Renal cortical epithelial cell (primary cell): Measurements from ENCODE around the gene TBC1D17. TPM values are rescaled to one million over a fixed set of nuclear protein-coding genes. Genes with fewer than 3 reads are reported as not detected.

Source experiments
- DNase-seq: peaks from one replicate; pipeline ENCODE4 v3.0.0-alpha.2; 2011; ENCODE audit warnings: low read depth
- total RNA-seq: library from RNA; depleted of rRNA; stranded (reverse); fragments of >200 nt; gene quantifications from 2 replicates; pipeline ENCODE4 v1.2.3, GENCODE V29; 2014

The TBC1D17 gene
- total RNA-seq: 12.1 and 13.7 TPM in 2 replicates

DNA sequence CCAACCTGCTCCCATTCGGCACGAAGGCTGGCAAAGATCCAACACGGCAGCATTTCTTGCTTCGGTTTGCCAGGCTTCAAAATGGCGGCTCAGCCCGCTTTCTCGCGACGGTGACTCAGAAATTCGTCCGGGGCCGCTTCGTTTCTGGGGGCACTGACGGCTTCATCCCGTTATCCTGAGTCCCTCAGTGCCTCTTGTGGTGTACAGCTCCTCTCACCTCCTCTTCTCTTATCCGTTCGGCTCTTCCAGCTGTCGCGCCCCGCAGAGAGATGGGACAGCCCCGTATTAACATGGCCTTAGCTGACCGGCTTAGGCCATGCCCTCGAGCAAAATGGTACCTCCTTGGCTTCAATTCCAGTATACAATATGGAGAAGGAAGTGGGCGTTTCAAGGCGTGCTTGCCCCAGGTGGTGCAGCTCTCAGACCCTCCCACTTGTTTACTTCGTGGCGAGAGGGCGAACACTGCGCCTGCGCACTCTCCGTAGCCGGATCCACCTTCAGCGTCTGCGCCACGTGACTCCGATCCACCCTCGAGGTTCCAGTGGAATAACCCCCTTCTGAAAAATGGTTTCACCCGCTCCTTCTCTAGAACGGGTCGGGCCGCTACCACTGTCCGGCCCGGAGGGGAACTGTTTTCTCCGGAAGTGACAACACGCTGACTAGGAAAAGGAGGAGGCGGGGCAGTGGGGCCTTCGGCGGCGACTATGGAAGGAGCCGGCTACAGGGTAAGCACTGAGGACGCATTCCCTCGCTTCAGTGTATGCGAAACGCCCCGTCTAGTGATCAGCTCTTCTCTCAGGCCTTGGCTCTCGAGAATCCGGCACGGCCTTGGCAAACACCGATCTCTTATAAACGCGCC, at the start of gene TBC1D17, which contains the start of gene AKT1S1:
TSS of gene TBC1D17 (plus strand) at position 683 of the 859 bp plus-strand sequence. CDS start at position 705, 22 bp downstream.
TSS of gene AKT1S1 (minus strand) at position 336 of the 859 bp plus-strand sequence. CDS start 4,060 bp downstream, outside the sequence.
- peak; percentile 99 for DNase-seq

DNA sequence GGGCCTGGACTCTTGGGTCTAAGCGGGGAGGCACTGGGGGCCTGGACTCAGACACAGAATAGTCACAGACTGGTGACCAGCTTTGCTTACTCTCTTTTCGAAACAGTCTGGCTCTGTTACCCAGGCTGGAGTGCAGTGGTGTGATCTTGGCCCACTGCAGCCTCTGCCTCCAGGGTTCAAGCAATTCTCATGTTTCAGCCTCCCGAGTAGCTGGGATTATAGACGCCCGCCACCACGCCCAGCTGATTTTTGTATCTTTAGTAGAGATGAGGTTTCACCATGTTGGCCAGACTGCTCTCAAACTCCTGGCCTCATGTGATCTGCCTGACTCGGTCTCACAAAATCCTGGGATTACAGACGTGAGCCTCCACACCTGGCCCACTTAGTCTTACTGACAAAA, 48.3 kb upstream of the TBC1D17 start:
- no peak for DNase-seq

- no peak for DNase-seq
Measured at GRCh38 chr19:49829721-49830120, 47.8 kb upstream of the TBC1D17 start.

DNA sequence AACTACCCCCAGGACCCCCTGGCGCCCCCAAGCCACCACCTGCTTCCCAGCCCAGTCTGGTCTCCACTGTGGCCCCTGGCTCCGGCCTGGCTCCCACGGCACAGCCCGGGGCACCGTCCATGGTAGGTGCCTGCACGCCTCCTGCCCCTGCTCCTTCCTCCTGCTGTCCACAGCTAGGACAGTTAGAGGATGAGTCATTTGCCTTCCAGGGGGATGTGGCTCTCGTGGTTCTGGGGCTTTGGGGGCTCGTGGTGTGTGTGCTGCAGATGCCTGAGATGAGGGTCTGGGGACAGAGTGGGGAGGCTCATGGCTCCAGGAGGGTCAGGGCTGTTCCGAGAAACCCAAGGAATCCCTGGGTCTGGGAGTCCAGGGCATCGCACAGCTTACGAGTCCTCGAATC, 46.7 kb upstream of the TBC1D17 start:
- no peak for DNase-seq

- no peak for DNase-seq
Measured at GRCh38 chr19:49831592-49831991, 45.9 kb upstream of the TBC1D17 start.

GRCh38 chr19:49832556-49832955, 44.9 kb upstream of the TBC1D17 start:
- no peak for DNase-seq

- DNase-seq: no peak
Measured at GRCh38 chr19:49833599-49833998, 43.9 kb upstream of the TBC1D17 start.

GRCh38 chr19:49835562-49835961, 41.9 kb upstream of the TBC1D17 start:
- no peak for DNase-seq

DNA sequence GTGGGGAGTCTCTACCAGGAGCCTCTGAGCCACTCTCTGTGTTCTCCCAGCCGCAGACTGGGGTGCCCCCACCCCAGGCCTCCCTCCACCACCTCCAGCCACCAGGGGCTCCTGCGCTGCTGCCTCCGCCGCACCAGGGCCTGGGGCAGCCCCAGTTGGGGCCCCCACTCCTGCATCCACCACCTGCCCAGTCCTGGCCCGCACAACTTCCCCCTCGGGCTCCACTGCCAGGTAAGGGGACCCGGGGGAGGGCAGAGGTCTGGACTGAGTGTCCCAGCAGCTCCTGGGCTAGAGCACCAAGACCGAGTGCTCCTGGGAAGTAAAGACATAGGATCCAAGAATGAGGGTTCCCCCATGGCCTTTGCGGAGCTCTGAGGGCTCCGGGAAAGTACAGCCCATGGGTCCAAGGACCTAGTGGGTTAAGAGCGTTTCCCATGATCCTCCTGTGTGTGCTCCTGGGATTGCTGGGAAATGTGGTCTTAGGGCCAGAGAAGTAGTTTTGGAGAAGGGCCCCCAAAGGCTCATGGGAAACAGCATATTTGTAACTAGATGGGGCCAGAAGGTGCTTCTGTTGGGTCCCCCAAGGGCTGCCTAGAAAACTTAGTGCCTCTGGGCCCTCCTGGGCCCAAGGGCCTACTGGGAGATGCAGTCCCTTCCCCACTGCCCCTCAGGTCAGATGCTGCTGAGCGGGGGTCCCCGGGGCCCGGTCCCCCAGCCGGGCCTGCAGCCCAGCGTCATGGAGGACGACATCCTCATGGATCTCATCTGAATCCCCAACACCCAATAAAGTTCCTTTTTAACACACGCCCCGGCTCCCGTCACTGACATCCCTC, 41.1 kb upstream of the TBC1D17 start:
- DNase-seq: no peak

DNA sequence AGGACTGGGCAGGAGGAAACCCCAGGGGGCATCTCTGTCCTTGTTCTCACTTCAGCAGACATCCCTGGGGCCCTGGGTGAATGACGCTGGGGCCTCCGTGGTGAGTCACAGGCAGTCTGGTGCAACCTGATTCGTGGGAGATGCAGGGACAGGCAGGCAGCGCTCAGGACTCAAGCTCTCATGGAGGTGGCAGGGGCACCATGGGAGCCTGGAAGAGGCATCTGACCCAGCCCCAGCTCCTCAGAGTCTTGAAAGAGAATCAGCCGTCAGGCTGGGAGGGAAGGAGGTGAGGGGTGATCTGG, 40.5 kb upstream of the TBC1D17 start:
- no peak for DNase-seq

DNA sequence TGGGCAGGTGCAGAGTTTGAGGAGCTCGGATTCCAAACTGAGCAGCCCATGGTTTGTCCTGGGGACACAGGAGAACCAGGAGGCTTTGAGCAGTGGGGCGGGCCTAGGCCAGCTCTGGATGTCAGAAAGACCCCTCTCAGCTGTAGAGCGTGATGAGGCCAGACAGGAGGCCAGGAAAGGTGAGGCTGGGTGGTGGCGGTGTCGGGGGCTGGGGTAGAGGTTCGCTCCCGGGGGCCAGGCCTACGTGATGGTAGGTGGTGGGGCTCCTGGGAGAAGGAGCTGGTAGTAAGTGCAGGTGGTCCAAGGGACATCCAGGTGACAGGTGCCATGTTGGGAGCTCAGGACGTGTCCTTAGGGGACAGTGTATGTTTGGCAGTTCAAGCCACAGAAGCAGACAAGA, 40.1 kb upstream of the TBC1D17 start:
- no peak for DNase-seq

GRCh38 chr19:49838885-49839588, 38.5 kb upstream of the TBC1D17 start:
- DNase-seq: no peak

DNA sequence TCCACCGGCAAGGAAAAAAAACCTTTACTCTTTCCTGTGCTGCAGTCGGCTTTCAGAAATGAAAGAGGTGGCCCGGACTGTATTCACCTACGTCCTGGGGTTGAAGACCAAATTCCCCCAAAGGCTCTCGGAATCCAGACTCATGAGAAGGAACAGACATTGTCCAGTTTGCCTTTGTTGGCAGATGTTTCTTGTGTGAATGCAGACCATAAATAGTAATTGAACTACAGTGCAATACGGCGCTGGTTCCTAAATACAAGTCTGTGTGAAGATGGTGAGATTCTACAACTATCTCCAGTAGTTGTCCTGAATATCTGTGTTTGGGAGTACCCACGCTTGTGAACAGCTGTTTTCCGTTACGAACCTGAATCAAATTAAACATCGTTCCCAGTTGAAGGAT, 37.8 kb upstream of the TBC1D17 start:
- no peak for DNase-seq

DNA sequence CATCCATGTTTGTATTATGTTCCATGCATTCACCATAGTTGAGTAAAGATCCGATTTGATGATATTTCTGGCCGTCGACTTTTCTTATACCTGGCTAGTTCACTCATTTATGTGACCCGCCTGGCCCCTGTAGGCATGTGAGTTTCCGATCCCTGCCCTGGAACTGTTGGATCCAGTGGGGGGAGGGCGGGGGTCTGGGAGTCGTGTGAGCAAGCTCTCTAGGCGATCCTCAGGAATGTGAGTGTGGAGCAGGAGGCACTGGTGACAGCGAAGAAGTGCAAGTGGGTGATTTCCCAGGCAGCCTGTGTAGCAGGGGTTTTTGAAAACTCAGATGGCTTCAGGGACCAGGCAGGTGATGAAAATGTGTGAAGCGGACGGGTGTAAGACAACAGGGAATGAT, 37.2 kb upstream of the TBC1D17 start:
- no peak for DNase-seq

DNA sequence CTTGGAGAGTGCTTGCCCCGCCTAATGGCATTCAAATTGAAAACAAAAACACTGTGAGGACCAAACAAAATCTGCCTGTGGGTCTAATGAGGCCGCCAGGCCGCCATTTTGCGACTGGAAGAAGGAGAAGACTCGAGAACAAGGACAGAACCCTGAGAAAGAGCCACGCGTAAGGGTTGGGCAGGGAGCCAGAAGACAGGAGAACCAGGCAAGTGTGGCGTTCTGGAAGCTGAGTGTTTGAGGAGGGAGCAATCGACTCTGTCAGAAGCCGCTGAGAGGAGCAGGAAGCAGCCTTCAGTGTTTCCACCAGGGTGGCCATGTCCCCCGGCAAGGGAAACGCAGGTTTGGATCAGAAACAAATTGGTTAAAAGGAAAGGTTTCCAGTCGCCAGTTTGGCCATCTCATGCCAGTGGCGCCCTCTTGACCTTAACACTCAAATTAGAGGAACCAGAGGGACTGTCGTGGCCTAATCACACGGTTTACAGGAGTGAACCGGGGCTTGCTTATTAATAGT, 36.7 kb upstream of the TBC1D17 start:
- DNase-seq: no peak

DNA sequence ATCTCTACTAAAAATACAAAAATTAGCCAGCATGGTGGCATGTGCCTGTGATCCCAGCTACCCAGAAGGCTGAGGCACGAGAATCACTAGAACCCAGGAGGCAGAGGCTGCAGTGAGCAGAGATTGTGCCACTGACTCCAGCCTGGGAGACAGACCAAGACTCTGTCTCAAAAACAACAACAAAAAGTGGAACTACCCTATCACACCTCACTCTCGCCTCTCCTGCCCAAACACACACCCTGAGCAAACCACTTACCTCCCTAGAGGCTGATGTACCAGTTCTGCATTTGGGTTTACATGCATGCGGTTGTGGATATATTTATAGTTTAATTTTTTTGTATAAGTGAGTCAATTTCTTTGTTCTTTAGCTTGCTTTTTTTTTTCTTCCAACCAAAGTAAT, 34.2 kb upstream of the TBC1D17 start:
- no peak for DNase-seq

GRCh38 chr19:49844138-49845095, 33.1 kb upstream of the TBC1D17 start:
- peak; percentile 65 for DNase-seq

- DNase-seq: no peak
Measured at GRCh38 chr19:49845414-49845813, 32.1 kb upstream of the TBC1D17 start.

- DNase-seq: no peak
Measured at GRCh38 chr19:49846408-49846807, 31.1 kb upstream of the TBC1D17 start.

DNA sequence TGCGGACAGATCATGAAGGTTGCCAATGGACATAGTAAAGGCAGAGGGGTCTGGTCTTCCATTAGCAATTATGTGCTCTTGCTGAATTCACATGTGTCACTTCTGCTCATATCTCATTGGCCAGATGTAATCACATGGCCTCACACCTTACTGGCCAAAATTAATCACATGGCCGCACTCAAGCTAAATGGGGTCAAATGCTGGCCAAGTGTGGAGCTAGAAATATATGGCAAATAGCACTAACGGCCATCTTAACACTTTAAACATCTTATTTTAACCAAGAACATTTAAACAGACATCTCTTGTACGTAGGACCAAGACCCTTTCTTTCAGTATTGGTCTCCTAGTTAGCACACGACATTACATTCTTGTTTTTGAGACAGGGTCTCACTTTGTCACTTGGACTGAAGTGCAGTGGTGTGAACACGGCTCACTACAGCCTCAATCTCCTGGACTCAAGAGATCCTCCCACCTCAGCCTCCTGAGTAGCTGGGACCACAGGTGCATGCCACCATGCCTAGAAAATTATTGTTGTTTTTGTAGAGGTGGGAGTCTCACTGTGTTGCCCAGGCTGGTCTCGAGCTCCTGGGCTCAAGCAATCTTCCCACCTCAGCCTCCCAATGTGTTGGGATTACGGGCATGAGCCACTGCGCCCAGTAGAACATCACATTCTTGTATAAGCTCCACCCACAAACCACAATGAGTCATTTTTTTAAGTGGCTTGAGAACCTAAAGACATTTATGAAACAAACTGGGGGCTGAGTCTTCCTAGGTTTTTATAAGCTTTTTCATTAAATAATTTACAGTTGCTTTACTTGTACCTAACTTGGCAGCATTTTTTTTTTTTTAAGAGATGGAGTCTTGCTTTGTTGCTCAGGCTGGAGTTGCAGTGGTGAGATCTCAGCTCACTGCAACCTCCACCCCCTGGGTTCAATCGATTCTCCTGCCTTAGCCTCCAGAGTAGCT, 29.5 kb upstream of the TBC1D17 start:
- peak; percentile 94 for DNase-seq
